ENCODE data around the gene SBF2.
"Not testable (repeated sequence)": the region's sequence is repeated elsewhere in the genome, so short reads cannot be mapped to it uniquely, and the experiment has no call there.

Gene SBF2

GRCh38 chr11:9759519-9760192 is 534.4 kb downstream of the SBF2 start:
- DNase-seq = peak; percentile 96

- DNase-seq = peak; percentile 69
Observed at GRCh38 chr11:9758637-9759518, 535.1 kb downstream of the SBF2 start.

- DNase-seq = peak; percentile 44
Observed at GRCh38 chr11:9757809-9758636, 536.0 kb downstream of the SBF2 start.

- no peak for DNase-seq
Observed at GRCh38 chr11:9756878-9757277, 537.1 kb downstream of the SBF2 start.

- no peak for DNase-seq
Observed at GRCh38 chr11:9756461-9756860, 537.6 kb downstream of the SBF2 start.

- no peak for DNase-seq
Observed at GRCh38 chr11:9755561-9756185, 538.3 kb downstream of the SBF2 start.

GRCh38 chr11:9754010-9754471 is 540.0 kb downstream of the SBF2 start:
- no peak for DNase-seq

GRCh38 chr11:9753021-9753420 is 541.0 kb downstream of the SBF2 start:
- DNase-seq = no peak

- no peak for DNase-seq
Observed at GRCh38 chr11:9752091-9752490, 541.9 kb downstream of the SBF2 start.

GRCh38 chr11:9750551-9750950 is 543.5 kb downstream of the SBF2 start:
- no peak for DNase-seq

GRCh38 chr11:9748361-9748970 is 545.6 kb downstream of the SBF2 start:
- peak; percentile 61 for DNase-seq

GRCh38 chr11:9747828-9748227 is 546.2 kb downstream of the SBF2 start:
- no peak for DNase-seq

- no peak for DNase-seq
Observed at GRCh38 chr11:9747229-9747628, 546.8 kb downstream of the SBF2 start.

- no peak for DNase-seq
Observed at GRCh38 chr11:9745411-9746211, 548.4 kb downstream of the SBF2 start.

GRCh38 chr11:9743512-9743911 is 550.5 kb downstream of the SBF2 start:
- not testable (repeated sequence) for DNase-seq

- no peak for DNase-seq
Observed at GRCh38 chr11:9741260-9741659, 552.8 kb downstream of the SBF2 start.

GRCh38 chr11:9740202-9740883 is 553.7 kb downstream of the SBF2 start:
- no peak for DNase-seq

GRCh38 chr11:9739123-9739900 is 554.7 kb downstream of the SBF2 start:
- DNase-seq = no peak

GRCh38 chr11:9738707-9739106 is 555.3 kb downstream of the SBF2 start:
- no peak for DNase-seq

- DNase-seq = no peak
Observed at GRCh38 chr11:9738116-9738515, 555.9 kb downstream of the SBF2 start.

Measured in kidney glomerular epithelial cell (primary cell).